ENCODE measurements around the gene PRTN3.

DNA sequence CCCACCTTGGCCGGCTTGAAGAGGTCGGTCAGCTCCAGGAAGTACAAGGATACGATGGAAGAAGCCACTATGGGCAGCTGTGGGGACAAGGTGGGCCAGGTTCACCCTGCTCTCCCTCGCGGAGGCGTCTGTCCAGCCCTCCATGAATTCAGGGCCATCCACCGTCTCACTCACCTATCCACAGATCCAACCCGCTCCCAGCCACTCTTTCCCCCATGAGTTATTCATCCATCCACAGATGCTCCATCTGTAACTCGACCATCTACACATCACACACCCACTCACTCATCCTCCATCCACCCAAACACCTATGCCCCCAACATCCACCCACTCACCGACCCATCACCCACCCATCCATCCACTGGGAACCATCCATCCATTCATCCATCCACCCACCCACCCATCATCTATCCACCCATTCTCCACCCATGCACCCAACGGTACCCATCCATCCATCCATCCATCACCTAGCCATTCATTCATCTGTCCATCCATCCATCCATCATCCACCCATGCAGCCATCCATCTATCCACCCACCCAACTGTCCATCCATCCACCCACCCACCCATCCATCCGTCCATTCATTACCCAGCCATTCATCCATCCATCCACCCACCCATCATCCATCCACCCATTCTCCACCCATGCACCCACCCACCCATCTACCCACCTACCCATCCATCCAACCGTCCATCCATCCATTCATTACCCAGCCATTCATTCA lies 24.9 kb upstream of the PRTN3 start:
- TF ChIP-seq CTCF (IDR thresholded peaks at IDR 0.05) (no peak), POLR2A (IDR thresholded peaks at IDR 0.05) (no peak)
